Activated T-cell treated with anti-CD3 and anti-CD28 coated beads for 4 hours (primary cell): Measurements from ENCODE around the gene TUSC2.

Source experiments
- DNase-seq: peaks from one replicate; pipeline ENCODE4 v3.0.0-alpha.2; 2020

Gene TUSC2, protein sequence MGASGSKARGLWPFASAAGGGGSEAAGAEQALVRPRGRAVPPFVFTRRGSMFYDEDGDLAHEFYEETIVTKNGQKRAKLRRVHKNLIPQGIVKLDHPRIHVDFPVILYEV

DNA sequence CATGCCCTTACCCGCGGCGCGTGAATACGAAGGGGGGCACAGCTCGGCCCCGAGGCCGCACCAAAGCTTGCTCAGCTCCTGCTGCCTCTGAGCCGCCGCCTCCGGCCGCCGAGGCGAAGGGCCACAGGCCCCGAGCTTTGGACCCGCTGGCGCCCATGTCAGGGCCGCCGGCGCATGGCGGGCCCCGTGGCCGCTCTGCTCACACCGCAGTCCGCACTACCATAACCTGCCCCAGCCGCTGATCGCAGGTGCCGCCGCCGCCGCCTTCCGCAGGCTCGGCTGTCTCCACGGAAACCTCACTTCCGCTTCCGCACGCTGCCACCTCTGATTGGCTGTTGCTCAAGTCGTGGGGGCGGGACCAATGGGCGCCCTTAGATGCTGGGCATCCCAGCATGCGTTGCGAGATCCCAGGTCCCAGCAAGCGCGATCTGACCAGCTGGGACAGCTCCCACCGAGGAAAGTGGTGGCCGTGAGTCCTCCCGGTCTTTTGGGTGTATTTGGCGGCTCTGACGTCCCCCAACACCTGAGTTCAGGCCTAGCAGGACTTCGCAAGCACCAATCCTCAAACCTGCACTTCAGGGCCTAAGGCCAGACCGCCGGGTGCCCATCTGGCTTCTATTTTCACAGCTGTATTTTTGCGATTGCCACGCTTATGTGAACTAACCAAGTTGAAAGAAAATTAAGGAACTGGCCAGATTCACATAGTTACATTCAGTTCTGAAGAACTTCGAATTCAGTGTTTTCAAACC lies at the start of gene TUSC2:
TSS of gene TUSC2 (minus strand) at position 281 of the 749 bp plus-strand sequence. CDS start at position 157, 124 bp downstream.
- DNase-seq: peak; percentile 93

DNA sequence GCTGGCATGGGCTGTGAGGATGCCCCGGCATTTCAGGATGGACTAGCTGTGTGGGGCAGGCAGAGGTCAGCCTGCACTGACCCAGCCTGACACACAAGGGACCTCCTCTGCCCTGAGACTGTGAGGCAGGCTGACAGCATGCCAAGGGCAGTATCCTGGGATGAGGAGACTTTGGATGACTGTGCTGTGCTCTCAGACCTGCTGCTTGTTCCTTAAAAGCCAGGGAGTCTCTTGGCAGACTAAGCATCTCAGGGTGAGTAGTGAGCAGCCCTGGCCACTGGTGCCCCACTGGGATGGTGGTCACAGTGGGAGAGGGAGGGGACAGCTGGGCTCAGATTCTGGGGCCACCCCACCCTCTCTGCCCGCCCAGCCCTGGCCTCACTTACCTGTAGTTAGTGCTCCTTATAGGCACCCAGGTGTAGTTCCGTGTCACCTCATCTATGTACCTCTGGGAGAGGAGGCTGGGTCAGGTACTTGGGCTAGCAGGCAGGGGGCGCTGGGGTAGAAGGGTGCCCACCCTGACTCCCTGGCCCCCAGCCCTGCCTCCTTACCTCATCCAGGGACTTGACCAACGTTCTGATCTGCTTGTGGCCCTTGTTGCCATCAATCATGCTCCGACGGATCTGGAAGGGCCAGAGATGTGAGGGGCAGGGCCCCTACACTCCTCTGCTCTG lies 47.4 kb upstream of the TUSC2 start:
- DNase-seq: no peak

DNA sequence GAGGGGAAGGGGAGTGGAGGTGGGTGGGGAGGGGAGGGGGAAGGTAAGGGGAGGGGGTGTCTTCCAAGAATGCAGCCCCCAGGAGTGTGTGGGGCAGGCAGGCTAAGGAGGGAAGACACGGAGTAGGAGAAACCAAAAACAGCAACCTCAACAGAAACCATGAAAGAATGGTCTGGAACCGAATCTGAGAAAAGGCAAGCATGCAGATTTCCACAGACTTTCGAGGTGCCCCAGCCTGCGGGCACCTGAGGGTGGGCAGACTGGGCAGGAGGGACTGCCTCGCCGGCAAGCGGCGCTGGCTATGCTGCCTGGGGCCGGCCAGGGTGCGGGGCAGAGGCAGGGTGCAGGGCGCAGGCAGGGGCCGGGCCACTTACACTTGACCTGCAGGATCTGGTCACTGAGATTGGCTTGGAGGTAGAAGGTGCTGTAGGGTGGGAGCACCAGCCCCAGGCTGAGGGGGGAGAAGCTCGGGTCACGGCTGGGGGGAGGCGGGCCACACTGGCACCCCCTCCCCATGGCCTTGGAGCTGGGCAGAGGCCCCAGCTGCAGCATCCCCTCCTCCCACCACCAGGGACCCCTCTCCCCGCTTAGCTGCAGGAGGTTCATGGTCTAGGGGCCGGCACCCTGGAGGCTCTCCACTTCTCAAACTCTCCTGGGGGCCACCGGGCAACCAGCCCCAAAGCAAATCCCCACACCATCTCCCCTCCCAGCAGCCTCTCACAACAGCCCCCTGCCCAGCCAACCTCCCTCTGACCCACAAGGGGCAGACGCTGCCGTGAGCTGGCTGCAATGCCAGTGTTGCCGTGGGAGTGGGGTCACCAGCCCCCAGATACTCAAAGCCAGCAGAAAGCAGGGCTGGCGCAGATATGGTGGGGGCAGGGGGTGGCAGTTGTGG lies 46.6 kb upstream of the TUSC2 start:
- DNase-seq: no peak

DNA sequence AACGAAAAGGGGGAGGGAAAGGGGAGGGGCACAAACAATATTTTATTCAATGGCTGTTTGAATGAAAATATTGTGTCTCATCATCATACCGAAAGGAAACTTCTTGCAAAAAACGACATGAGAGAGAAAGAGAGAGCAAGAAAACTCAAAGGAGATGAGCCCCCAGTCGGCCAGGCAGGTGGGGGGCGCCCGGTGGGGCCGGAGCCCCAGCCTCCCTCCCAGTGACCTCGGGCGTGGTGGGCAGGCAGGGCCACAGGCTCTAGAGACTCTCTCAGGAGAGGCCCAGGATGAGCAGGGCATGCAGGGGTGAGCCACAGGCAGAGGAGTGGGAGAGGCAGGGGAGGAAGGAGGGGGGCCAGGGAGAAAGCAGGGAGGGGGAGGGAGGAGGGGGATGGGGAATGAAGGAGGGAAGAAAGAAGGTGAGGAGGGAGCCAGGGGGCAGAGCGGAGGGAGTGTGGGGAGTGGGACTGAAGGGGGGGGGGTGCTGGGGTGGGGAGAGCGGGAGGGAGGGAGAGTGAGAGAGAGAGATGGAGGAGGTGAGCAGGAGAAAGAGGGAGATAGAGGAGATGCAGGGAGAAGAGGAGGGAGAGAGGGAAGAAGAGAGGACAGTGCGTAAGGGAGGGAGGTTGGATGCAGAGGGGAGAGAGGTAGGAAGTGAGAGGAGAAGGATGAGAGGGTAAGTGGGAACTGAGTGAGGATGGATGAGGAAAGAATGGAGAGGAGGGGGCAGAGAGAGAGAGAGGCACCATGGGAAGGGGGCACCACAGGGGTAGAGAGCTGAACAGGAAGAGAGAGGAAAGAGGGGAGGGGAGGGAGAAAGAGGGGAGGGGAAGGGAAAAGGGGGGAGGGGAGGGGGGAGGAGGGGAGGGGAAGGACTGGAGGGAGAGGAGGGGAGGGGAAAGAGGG lies 45.4 kb upstream of the TUSC2 start:
- DNase-seq: no peak

DNA sequence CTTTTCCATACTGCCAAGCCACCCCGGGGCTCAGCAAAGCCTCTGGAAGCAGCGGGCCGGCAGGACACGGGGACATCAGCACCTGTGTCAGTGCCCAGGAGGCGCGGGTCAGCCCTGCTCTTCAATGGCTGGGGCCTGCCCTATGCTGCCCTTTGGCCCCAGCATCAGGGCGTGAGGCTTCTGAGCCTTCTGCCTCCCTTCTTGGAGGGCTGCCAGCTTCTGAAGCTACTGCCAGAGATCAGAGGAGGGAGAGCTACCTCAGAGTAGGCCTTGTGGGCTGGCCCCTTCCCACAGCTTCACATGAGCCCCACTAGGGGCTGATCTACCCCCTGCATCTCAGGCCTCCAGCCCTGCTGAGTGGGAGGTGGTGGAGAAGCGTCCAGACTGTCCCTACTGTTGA lies 44.3 kb upstream of the TUSC2 start:
- no peak for DNase-seq

DNA sequence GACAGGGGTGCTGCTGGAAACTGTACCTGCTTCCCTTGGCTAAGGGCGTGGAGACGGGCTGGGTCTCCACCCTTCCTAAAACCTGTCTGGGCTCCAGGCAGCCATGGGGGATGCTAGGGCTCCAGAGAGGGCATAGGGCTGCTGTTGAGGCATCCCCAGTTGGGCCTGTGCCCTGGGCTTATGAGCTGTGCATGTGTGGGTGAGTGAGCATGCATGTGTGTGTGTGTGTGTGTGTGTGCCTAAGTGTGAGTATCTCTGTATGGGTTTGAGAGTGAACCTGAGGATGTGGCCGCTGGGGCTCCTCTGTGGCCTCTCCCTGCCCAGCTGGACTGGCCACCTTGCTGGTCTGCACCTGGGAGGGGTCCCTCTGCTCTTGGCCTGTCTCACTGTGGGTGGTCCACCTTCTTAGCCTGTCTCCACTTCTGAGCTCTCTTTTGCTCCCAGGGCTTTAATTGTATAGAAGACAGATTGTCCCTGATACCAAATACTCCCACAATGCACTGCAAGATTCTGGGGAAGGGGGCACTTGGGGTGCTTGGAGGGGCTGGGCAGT lies 43.2 kb upstream of the TUSC2 start:
- DNase-seq: no peak

DNA sequence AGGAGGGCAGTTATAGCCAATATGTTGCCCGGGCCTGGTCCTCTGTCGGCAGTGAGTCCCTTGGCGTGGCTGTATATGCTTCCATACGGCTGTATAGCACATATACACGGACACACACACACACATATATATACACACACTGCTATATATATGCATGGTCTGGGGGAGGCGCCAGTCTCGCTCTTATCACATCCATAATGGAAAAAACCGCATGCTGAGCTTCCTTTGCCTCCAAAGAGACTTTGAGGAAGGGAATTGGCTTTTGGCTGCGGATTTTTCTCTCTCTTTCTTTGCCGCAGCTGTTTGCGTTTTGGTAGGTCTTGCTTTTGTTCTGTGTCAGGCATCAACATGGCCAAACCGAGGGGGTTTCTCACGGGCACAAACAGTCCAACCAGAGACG lies 42.6 kb upstream of the TUSC2 start:
- no peak for DNase-seq

DNA sequence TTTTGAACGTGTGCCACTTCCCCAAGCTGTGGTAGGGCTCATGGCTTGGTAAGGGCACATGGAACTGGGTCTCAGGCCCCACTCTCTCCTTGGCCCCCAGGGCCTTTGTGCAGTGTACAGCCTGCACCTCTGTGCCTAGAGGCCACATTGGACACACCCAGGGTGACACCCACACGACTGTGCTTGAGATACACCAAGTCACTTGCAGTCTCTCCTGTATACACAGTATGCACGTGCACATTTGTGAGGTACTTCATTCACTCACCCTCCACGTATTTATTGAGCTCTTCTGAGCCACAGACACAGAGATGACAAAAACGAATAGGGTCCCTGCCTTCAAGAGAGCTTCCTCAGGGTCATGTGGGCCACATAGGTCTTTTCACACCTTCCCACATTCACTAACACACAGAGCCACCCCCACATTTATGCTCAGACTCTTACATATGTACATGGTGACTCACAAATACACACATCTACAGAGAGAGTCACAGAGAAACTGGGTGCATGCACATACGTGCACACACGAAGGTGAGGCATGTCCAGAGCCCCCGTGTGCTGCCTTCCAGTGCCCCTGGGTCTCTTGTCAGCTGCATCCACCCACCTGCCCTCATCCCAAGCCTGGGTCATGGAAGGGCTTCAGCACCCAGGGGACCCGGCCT lies 41.1 kb upstream of the TUSC2 start:
- no peak for DNase-seq

DNA sequence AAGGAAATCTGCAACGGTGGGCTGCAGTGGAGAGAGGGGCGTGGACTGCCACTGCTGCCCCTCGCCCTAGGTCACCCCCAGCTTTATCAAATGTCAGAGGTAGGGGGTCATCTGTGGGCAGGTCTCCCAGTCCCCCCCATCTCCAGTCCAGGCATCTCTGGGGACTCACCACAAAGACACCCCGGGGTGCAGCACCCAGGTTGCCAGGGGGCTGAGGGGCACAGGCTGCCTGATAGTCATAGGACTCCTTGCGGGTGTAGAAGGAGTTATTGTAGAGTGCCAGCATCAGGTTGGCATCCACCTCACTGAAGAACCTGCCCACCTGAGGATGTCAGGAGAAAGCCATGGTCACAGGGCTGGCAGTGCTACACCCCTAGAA lies 37.8 kb upstream of the TUSC2 start:
- DNase-seq: no peak

DNA sequence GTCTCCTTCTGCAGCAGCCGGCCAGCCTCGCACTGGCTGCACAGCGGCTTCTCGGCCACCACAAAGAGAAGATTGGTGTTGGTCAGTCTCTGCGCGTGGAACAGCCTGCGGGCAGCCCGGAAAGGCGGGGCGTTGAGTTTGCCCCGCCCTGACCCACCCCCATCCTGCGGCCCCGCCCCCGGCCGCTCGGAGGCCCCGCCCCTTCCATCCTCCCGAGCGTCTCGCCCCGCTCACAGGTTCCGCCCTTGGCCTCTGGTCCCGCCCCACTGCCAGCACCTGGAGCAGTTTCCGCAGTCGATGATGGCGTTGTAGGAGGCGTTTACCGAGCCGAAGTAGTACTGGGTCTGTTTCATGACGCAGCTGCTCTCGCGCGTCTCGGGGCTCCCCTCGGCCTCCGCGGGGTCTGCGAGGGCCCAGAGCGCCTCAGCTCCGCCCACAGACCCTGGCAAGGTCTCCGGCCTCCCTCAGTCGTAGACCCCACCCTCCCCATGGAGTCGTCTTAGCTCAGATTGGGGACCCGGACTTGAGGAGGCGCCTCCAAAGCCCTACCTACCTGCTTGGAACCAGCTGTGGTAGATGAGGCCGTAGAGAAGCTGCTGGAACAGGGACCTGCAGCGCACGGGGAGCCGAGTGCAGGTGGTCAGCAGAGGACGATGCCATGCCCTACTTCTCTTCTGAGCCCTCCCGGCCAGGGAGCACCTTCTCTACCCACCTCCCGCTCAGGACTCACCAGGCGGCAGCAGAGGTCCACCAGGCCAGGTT lies 37.2 kb upstream of the TUSC2 start:
- peak; percentile 92 for DNase-seq

DNA sequence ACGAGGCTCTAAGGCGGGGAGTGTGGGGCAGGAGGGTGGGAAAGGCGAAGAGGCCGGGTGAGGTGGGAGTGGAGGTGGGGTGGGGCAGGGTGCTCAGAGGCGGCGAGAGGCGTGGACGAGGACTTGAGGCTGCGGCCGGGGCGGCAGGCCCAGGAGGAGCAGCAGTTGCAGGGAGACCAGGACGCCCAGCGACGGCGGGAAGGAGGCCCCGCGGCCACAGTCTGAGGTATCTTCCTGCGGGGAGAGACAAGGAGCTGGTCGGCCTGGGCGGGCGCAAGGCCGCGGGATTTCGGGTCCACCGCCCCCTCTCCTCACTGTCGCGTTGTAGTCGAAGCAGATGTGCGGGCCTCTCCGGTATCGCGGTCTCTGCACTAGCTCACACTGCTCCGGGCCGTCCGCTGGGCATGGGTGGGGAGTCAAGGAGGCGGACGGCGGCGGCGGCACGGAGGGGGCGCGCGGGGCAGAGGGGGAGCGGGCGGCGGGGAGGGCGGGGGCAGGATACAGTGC lies 36.6 kb upstream of the TUSC2 start:
- no peak for DNase-seq

DNA sequence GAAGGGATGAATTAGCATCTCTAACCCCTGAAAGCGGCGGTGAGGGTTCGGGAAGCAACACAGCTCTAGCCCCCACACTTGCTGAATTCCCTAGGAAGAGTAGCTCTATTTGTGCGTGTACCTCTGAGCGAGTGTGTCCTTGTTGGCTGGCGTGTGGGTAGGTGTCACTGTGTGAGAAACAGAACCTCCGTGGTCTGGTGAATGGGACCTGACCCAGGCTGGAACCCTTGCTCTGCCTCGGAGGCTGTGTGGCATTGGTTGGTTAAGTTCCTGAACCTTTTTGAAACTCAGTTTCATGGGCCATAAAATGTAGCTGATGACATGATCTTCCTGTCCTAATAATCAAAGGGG lies 31.7 kb upstream of the TUSC2 start:
- no peak for DNase-seq

DNA sequence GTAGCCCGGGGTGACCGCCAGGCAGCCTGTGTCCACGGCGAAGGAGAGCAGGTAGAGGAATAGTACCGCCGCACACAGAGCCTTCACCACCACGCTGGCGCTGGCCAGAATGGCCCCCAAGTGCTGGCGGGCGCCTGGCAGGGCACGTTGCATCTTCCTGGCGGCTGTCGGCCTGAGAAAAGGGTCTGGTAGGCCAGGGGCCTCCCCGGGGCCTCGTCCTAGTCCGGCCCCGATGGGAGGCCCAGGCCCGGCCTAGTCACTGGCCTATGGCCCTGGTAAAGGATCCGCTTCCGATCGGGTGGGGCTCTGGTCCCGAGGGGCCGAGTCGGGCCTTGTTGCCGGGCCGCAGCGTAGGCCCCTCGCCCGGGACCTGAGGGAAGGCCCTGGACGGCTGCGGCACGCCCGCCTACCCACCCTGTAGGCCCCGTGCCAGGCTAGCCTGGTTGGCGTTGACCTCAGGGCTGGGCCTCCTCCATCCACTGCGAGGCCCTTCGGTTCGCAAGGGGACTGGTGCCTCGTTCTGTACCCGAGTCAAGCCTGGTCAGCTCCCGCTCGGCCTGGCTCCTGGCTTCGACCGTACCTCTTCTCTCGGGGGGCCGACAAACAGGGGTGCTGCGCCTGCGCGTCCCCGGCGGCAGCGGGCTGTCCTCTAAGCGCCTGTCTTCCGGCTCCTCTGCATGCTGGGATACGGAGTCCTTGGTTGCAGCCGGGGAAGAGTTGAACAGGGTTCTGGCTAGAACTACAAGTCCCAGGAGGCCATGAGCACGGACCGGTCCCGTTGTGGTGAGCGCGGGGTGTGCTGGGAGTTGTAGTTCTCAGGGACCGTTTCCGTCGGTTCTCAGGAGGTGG lies 31.1 kb upstream of the TUSC2 start, which contains the start of gene TMEM115:
TSS of gene TMEM115 (minus strand) at position 611 of the 849 bp plus-strand sequence. CDS start at position 153, 458 bp downstream.
- DNase-seq: peak; percentile 93

DNA sequence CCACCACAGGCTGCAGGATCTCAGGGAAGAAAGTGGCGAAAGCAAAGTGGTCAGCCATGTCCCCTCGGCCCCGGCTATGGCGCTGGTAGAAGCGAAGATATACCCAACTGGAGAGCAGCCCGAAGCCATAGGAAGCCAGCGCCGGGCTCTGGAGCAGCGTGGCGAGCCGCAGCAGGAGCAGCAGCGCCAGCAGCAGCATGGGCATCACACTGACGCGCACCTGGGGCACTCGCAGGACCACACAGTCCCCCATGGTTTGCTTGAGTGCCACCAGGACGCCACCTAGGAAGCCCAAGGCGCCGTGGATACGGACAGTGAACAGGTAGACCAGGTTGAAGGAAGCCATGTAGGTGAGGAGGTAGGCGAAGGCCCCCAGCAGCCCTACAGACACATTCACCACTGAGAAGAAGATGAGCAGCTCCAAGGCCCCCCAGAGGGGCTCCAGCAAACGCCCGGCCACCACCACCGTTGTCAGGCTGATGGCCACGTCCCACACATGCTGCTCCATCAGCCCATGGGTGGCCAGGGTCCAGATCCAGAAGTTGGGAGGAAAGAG lies 30.4 kb upstream of the TUSC2 start:
- DNase-seq: no peak

DNA sequence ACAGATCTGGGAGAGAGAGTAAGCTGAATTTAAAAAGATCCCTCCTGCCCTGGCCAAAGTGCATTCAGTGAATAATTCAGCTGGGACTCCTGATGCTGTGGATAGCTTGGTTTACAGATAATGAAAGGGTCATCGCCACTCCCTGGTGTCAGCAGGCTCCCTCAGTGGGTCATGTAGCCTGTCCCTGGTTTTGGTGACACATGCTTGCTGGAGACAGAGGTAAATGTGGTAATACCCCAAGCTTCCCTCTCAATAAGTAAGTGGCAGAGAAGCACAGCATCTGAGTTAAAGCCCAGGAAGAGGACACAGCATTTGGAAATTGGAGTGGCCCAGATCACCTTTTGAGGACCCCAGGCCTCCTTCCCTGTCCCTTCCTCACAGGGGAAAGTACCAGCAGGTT lies 29.5 kb upstream of the TUSC2 start:
- DNase-seq: no peak

DNA sequence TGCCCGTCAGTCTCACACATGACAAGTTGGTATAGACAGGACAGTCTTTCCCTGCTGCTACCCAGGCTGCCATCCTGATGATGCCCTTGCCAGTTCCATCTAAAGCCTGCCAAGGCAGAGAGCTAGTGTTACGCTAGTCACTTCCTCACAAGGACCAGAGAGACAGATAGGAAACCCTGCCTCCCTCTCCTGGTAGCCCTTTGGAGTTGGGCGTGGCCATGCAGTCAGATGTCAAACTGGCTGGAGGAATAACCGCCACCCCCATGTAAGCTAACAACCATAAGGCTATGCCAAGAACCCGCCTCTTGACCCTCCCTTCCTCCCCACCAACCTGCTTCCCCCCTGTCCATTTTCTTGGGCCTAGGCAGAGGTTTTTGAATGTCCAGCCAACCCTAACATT lies 28.5 kb upstream of the TUSC2 start:
- no peak for DNase-seq

DNA sequence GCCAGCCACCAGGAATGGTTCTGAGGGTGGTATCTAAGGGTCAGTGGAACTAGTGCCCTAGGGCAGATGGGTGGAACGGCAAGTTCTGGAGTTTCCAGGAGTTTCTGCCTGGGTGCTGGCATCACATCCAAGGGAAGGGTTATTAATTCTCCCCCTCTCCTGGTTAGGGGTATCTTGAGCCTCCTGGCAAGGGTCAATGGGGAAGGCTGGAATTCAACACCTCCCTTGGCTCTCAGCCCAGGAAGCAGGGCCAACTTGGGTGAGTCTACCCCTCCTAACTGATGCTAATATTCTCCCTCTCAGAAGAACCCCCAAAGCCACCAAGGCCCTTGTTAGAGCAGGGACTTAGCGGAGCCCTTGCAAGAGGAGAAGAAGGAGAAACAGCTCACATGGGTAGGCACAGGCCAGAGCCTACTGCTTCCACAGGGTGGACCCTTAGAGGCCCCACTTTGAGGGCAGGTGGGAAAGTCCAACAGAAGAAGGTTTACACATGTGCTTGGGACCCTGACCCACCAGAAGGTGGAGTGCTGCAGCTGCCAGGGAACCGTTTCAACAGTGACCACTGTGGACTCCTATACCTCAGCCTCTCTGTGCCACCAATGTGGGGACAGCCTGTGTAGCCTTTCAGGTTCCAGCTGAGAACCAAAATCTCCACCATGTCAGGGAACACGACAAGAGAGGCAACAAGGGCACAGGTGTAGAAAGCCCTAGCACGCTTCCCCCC lies 28.0 kb upstream of the TUSC2 start:
- DNase-seq: no peak

DNA sequence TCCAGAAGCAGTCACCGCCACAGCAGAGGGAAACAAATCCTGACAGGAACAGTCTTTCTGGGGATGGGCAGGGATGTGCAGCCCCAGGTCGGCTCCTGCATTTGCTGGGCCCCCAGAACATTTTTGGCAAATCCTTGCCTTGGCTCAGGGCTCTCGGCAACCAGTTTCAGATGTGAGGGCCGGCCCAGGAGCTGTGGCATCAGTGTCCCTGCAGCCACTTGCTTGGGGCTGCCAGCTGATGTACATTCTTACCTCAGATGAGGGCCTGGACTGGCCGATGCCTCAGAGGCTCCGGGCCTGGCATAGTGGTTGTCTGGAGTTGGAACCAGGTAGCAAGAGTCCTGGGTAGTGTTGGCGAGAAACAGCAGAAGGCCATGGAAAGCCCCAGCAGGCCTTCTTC lies 26.8 kb upstream of the TUSC2 start:
- no peak for DNase-seq
